Stimulated activated memory B cell treated with anti-CD40 and anti-IgM and Interleukin-4, amounts not matched to agents 10 μg/mL and 1 μg/mL and 100 μg/mL, for 72 hours (primary cell): ENCODE measurements around the gene MBLAC1.
A peak's percentile ranks its signal among the peaks of the same experiment; 100 is the strongest.

ENCODE experiments used
- ATAC-seq: fragments of 150-1000 bp; cut with Tn5 transposase; 2 replicates; pipeline ENCODE4 v1.10.0; 2021
- H3K27ac Mint-ChIP-seq: one replicate; pipeline ENCODE4 v1.8.0; 2022; ENCODE audit warnings: mild to moderate bottlenecking, mixed read lengths
- H3K27me3 Mint-ChIP-seq: one replicate; pipeline ENCODE4 v1.8.0; 2022; ENCODE audit warnings: mixed read lengths
- H3K36me3 Mint-ChIP-seq: one replicate; pipeline ENCODE4 v1.8.0; 2022; ENCODE audit warnings: mixed read lengths
- H3K4me1 Mint-ChIP-seq: one replicate; pipeline ENCODE4 v1.8.0; 2022; ENCODE audit warnings: mixed read lengths
- H3K4me3 Mint-ChIP-seq: one replicate; pipeline ENCODE4 v1.8.0; 2022; ENCODE audit warnings: mild to moderate bottlenecking, moderate library complexity, mixed read lengths
- H3K9me3 Mint-ChIP-seq: one replicate; pipeline ENCODE4 v1.8.0; 2022; ENCODE audit warnings: mixed read lengths

Gene MBLAC1

GRCh38 chr7:100126931-100127865, at the start of gene MBLAC1:
MBLAC1 (plus strand) TSS chr7:100126967; CDS start chr7:100127396, 429 bp downstream.
- H3K4me1 Mint-ChIP-seq = peaks cover 40% of the 10 kb centered on the region
- peak within 1 kb of the TSS; percentile 98 for H3K27ac Mint-ChIP-seq
- no peaks in the 10 kb centered on the region for H3K27me3 Mint-ChIP-seq
- no peaks in the 10 kb centered on the region for H3K9me3 Mint-ChIP-seq
- no peaks in the 10 kb centered on the region for H3K36me3 Mint-ChIP-seq
- H3K4me3 Mint-ChIP-seq = peak within 1 kb of the TSS; percentile 99
- ATAC-seq = peak; percentile 90

GRCh38 chr7:100077205-100077604, 49.6 kb upstream of the MBLAC1 start:
- Mint-ChIP-seq H3K4me3 (no peak overlapping the region), H3K27ac (no peak overlapping the region), H3K9me3 (peaks cover 3% of the 10 kb centered on the region), H3K36me3 (peaks cover 61% of the 10 kb centered on the region), H3K27me3 (no peaks in the 10 kb centered on the region), H3K4me1 (peaks cover 31% of the 10 kb centered on the region)
- no peak for ATAC-seq

GRCh38 chr7:100079024-100079560, 47.7 kb upstream of the MBLAC1 start:
- Mint-ChIP-seq H3K9me3 (no peaks in the 10 kb centered on the region), H3K36me3 (peaks cover 42% of the 10 kb centered on the region), H3K4me3 (no peak overlapping the region), H3K27ac (no peak overlapping the region), H3K4me1 (peaks cover 42% of the 10 kb centered on the region), H3K27me3 (no peaks in the 10 kb centered on the region)
- ATAC-seq = no peak

- no peaks in the 10 kb centered on the region for H3K27me3 Mint-ChIP-seq
- peaks cover 23% of the 10 kb centered on the region for H3K36me3 Mint-ChIP-seq
- no peaks in the 10 kb centered on the region for H3K9me3 Mint-ChIP-seq
- H3K4me3 Mint-ChIP-seq = peak overlapping the region; percentile 70
- no peak for ATAC-seq
- H3K27ac Mint-ChIP-seq = peak overlapping the region; percentile 84
- H3K4me1 Mint-ChIP-seq = peaks cover 41% of the 10 kb centered on the region
Observed at GRCh38 chr7:100080907-100081534, 45.7 kb upstream of the MBLAC1 start.

- H3K36me3 Mint-ChIP-seq = peaks cover 17% of the 10 kb centered on the region
- no peaks in the 10 kb centered on the region for H3K27me3 Mint-ChIP-seq
- H3K4me3 Mint-ChIP-seq = peak within 1 kb of the TSS; percentile 78
- H3K4me1 Mint-ChIP-seq = peaks cover 38% of the 10 kb centered on the region
- H3K27ac Mint-ChIP-seq = peak within 1 kb of the TSS; percentile 84
- H3K9me3 Mint-ChIP-seq = no peaks in the 10 kb centered on the region
- peak; percentile 92 for ATAC-seq
Observed at GRCh38 chr7:100081535-100082102, 45.1 kb upstream of the MBLAC1 start, which contains the start of gene ZNF3. ZNF3 (minus strand) TSS chr7:100081723; CDS start chr7:100077357, 4,366 bp downstream.

GRCh38 chr7:100082978-100083377, 43.8 kb upstream of the MBLAC1 start:
- Mint-ChIP-seq H3K27me3 (no peaks in the 10 kb centered on the region), H3K36me3 (peaks cover 9% of the 10 kb centered on the region), H3K4me3 (peak overlapping the region; percentile 70)

GRCh38 chr7:100085515-100085914, 41.3 kb upstream of the MBLAC1 start:
- Mint-ChIP-seq H3K4me3 (no peak overlapping the region), H3K27me3 (no peaks in the 10 kb centered on the region), H3K36me3 (peaks cover 6% of the 10 kb centered on the region), H3K4me1 (peaks cover 40% of the 10 kb centered on the region), H3K9me3 (no peaks in the 10 kb centered on the region), H3K27ac (no peak overlapping the region)
- no peak for ATAC-seq

More at GRCh38 chr7:100082978-100083377, 43.8 kb upstream of the MBLAC1 start:
- Mint-ChIP-seq H3K4me1 (peaks cover 38% of the 10 kb centered on the region), H3K9me3 (no peaks in the 10 kb centered on the region), H3K27ac (peak overlapping the region; percentile 84)
- ATAC-seq = no peak

- H3K36me3 Mint-ChIP-seq = peaks cover 20% of the 10 kb centered on the region
- H3K27me3 Mint-ChIP-seq = no peaks in the 10 kb centered on the region
- peak overlapping the region; percentile 15 for H3K4me3 Mint-ChIP-seq
- peaks cover 39% of the 10 kb centered on the region for H3K4me1 Mint-ChIP-seq
- no peaks in the 10 kb centered on the region for H3K9me3 Mint-ChIP-seq
- H3K27ac Mint-ChIP-seq = peak overlapping the region; percentile 82
- ATAC-seq = no peak
Observed at GRCh38 chr7:100087055-100087750, 39.6 kb upstream of the MBLAC1 start.

GRCh38 chr7:100088095-100088620, 38.6 kb upstream of the MBLAC1 start:
- Mint-ChIP-seq H3K27me3 (no peaks in the 10 kb centered on the region), H3K4me1 (peaks cover 33% of the 10 kb centered on the region), H3K36me3 (peaks cover 30% of the 10 kb centered on the region), H3K27ac (peak overlapping the region; percentile 82), H3K9me3 (no peaks in the 10 kb centered on the region), H3K4me3 (peak overlapping the region; percentile 90)
- peak; percentile 48 for ATAC-seq

- no peaks in the 10 kb centered on the region for H3K9me3 Mint-ChIP-seq
- peak within 1 kb of the TSS; percentile 82 for H3K27ac Mint-ChIP-seq
- H3K4me1 Mint-ChIP-seq = peaks cover 31% of the 10 kb centered on the region
- peaks cover 37% of the 10 kb centered on the region for H3K36me3 Mint-ChIP-seq
- ATAC-seq = peak; percentile 84
- H3K4me3 Mint-ChIP-seq = peak within 1 kb of the TSS; percentile 90
- H3K27me3 Mint-ChIP-seq = no peaks in the 10 kb centered on the region
Observed at GRCh38 chr7:100088621-100089457, 37.9 kb upstream of the MBLAC1 start, which contains the start of gene COPS6. COPS6 (plus strand) TSS chr7:100088969; CDS start chr7:100088991, 22 bp downstream.

GRCh38 chr7:100089458-100090196, 37.1 kb upstream of the MBLAC1 start:
- H3K27me3 Mint-ChIP-seq = no peaks in the 10 kb centered on the region
- H3K4me3 Mint-ChIP-seq = peak overlapping the region; percentile 90
- peaks cover 31% of the 10 kb centered on the region for H3K4me1 Mint-ChIP-seq
- H3K27ac Mint-ChIP-seq = peak overlapping the region; percentile 82
- H3K36me3 Mint-ChIP-seq = peaks cover 43% of the 10 kb centered on the region
- no peak for ATAC-seq
- H3K9me3 Mint-ChIP-seq = no peaks in the 10 kb centered on the region

GRCh38 chr7:100090527-100091410, 36.0 kb upstream of the MBLAC1 start:
- Mint-ChIP-seq H3K27me3 (no peaks in the 10 kb centered on the region), H3K27ac (peak overlapping the region; percentile 82), H3K36me3 (peaks cover 55% of the 10 kb centered on the region), H3K9me3 (no peaks in the 10 kb centered on the region), H3K4me1 (peaks cover 35% of the 10 kb centered on the region), H3K4me3 (no peak overlapping the region)
- ATAC-seq = no peak
